KOPT-K1 (cell line): Measurements from ENCODE around the gene OR2Y1.
"Not testable (repeated sequence)": the region's sequence is repeated elsewhere in the genome, so short reads cannot be mapped to it uniquely, and the experiment has no call there.

Source experiments
- H3K27ac ChIP-seq: fragments of 200-600 bp; sonication (generic); 2 replicates; pipeline ENCODE4 v1.5.1; 2016; ENCODE audit warnings: antibody characterized with exemption, mild to moderate bottlenecking, low read depth, low read length; ENCODE audit not compliant: poor library complexity, severe bottlenecking
- H3K36me3 ChIP-seq: fragments of 200-600 bp; sonication (generic); 2 replicates; pipeline ENCODE4 v1.5.1; 2017; ENCODE audit warnings: antibody characterized with exemption, mild to moderate bottlenecking, low read length, moderate library complexity; ENCODE audit not compliant: insufficient read depth
- H3K9me3 ChIP-seq: fragments of 200-600 bp; sonication (generic); 2 replicates; pipeline ENCODE4 v1.5.1; 2017; ENCODE audit warnings: antibody characterized with exemption, low read length, mild to moderate bottlenecking; ENCODE audit not compliant: insufficient read depth, poor library complexity, severe bottlenecking

The OR2Y1 gene

DNA sequence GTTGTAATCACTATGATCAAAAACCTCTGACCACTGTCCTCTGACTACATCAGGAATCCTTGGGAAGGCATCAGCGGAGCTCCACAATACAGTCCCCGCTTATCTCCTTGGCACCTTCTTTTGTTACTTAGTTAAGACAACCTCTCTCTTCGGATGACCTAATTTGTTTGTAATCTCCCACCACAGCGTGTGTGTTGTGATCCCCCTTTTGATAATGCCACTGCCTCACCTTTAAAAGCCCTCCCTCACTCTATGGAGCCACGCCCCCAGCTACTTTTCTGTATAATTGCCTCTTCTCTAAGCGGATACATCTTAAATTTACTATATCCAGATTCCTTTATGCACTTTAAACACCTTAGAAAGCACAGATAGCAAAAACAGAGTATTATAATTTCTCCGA is 35.9 kb downstream of the OR2Y1 start:
- H3K27ac ChIP-seq: no peak overlapping the region
- peaks cover 8% of the 10 kb centered on the region for H3K9me3 ChIP-seq

DNA sequence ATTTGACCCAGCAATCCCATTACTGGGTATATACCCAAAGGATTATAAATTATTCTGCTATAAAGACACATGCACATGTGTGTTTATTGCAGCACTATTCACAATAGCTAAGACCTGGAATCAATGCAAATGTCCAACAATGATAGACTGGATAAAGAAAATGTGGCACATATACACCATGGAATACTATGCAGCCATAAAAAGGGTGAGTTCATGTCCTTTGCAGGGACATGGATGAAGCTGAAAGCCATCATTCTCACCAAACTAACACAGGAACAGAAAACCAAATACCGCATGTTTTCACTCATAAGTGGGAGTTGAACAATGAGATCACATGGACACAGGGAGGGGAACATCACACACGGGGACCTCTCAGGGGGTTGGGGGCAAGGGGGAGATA is 36.5 kb downstream of the OR2Y1 start:
- not testable (repeated sequence) for H3K9me3 ChIP-seq, H3K27ac ChIP-seq, H3K36me3 ChIP-seq

More for the DNA sequence above, 35.9 kb downstream of the OR2Y1 start:
- H3K36me3 ChIP-seq: no peaks in the 10 kb centered on the region

DNA sequence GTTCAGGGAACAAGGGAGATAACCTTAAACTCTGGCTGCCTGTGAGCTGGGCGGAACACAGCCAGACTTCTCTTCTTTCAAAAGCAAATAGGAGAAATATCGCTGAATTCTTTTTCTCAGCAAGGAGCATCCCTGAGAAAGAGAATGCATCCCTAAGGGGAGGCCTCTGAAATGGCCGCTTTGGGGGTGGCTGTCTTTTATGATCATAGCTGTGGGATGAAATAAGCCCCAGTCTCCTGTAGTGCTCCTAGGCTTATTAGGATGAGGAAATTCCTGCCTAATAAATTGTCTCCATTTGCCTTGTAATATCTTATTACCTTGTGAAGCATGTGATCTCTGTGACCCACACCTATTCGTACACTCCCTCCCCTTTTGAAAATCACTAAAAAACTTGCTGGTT is 39.4 kb downstream of the OR2Y1 start:
- not testable (repeated sequence) for H3K27ac ChIP-seq, H3K36me3 ChIP-seq
- peaks cover 20% of the 10 kb centered on the region for H3K9me3 ChIP-seq

DNA sequence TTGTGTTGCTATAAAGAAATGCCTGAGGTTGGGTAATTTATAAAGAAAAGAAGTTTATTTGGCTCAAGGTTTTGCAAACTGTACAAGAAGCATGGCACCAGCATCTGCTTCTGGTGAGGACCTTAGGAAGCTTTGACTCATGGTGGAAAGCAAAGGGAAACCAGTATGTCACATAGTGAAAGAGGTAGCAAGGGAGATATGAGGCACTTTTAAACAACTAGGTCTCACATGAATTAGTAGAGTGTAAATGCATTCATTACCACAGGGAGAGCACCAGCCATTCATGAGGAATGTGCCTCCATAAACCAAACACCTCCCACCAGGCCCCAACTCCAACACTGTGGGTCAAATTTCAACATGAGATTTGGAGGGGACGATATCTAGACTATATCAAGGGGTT is 40.8 kb downstream of the OR2Y1 start:
- H3K9me3 ChIP-seq: peaks cover 24% of the 10 kb centered on the region
- no peak overlapping the region for H3K27ac ChIP-seq
- H3K36me3 ChIP-seq: no peaks in the 10 kb centered on the region

GRCh38 chr5:180696116-180696515 is 43.7 kb downstream of the OR2Y1 start:
- Histone ChIP-seq H3K9me3 (peaks cover 24% of the 10 kb centered on the region), H3K27ac (no peak overlapping the region), H3K36me3 (no peaks in the 10 kb centered on the region)

GRCh38 chr5:180692429-180692828 is 47.4 kb downstream of the OR2Y1 start:
- Histone ChIP-seq H3K27ac (peak overlapping the region; percentile 100), H3K9me3 (peaks cover 17% of the 10 kb centered on the region), H3K36me3 (no peaks in the 10 kb centered on the region)

- Histone ChIP-seq H3K36me3 (no peaks in the 10 kb centered on the region), H3K27ac (peak overlapping the region; percentile 100), H3K9me3 (peaks cover 10% of the 10 kb centered on the region)
Measured at GRCh38 chr5:180691046-180691445, 48.8 kb downstream of the OR2Y1 start.

DNA sequence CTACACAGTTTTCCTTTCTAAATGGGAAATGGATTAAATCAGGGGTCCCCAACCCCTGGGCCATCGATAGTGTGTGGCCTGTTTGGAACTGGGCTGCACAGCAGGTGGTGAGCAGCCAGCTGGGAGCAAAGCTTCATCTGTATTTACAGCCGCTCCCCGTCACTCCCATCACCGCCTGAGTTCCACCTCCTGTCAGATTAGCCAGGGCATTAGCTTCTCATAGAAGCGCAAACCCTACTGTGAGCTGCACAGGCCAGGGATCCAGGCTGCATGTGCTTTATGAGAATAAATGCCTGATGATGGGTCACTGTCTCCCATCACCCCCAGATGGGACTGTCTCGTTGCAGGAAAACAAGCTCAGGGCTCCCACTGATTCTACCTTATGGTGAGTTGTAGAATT is 49.3 kb downstream of the OR2Y1 start:
- peaks cover 5% of the 10 kb centered on the region for H3K9me3 ChIP-seq
- H3K36me3 ChIP-seq: no peaks in the 10 kb centered on the region
- H3K27ac ChIP-seq: peak overlapping the region; percentile 100

DNA sequence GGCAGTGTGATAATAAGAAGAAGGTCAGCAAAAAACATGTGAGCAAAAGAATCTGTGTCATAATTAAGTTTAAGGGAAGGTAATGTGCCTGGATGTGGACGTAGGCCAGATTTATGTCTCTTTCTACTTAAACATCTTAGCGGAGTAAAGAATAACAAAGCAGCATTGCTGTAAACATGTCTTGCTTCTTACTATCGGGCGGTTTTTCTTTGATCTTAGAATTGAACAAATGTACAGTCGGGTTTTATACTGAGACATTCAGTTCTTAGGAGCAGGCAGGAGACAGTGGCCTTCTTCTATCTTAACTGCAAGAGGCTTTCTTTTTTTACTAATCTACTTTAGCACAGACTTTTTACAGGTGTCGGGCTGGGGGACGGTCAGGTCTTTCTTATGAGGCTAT is 50.1 kb downstream of the OR2Y1 start:
- Histone ChIP-seq H3K36me3 (no peaks in the 10 kb centered on the region), H3K9me3 (no peaks in the 10 kb centered on the region), H3K27ac (peak overlapping the region; percentile 100)
